Aorta (tissue), 5 donors: ENCODE results near the gene CELF2. TPM values are rescaled to one million over a fixed set of nuclear protein-coding genes. Genes with fewer than 3 reads are reported as not detected.
A peak's percentile ranks its signal among the peaks of the same experiment; 100 is the strongest.

ENCODE experiments used
- ATAC-seq: fragments of 200-7000 bp; cut with Tn5 transposase; one replicate; pipeline ENCODE4 v1.9.1; 2022; ENCODE audit warnings: moderate library complexity; ENCODE audit not compliant: low FRiP score
- DNase-seq, 2 donors: peaks; one replicate each; pipeline ENCODE4 v3.0.0-alpha.2; 2020
- H3K27ac ChIP-seq, 2 donors: one replicate each; pipeline ENCODE4 v1.5.1; 2013; ENCODE audit warnings: low read length in 2 of 2, mild to moderate bottlenecking in 2 of 2, moderate library complexity in 2 of 2, control low read depth in 1 of 2, inconsistent platforms in 1 of 2, low read depth in 1 of 2
- H3K27me3 ChIP-seq, 2 donors: one replicate each; pipeline ENCODE4 v1.6.1; 2013; ENCODE audit warnings: control low read depth in 1 of 2, low read length in 1 of 2, mild to moderate bottlenecking in 1 of 2, moderate library complexity in 1 of 2; ENCODE audit not compliant: insufficient read depth in 2 of 2, control insufficient read depth in 1 of 2
- H3K36me3 ChIP-seq, 2 donors: one replicate each; pipeline ENCODE4 v1.6.1; 2013; ENCODE audit warnings: control low read depth in 1 of 2, low read length in 1 of 2, mild to moderate bottlenecking in 1 of 2; ENCODE audit not compliant: insufficient read depth in 2 of 2, control insufficient read depth in 1 of 2
- H3K4me1 ChIP-seq, 2 donors: one replicate each; pipeline ENCODE4 v1.6.1; 2013; ENCODE audit warnings: low read length in 2 of 2, control low read depth in 1 of 2, mild to moderate bottlenecking in 1 of 2, moderate library complexity in 1 of 2; ENCODE audit not compliant: insufficient read depth in 2 of 2, control insufficient read depth in 1 of 2
- H3K4me3 ChIP-seq, 2 donors: one replicate each; pipeline ENCODE4 v1.5.1; 2013; ENCODE audit warnings: low read length in 2 of 2, control low read depth in 1 of 2, mild to moderate bottlenecking in 1 of 2
- H3K9me3 ChIP-seq: one replicate; pipeline ENCODE4 v1.6.1; 2013; ENCODE audit warnings: mild to moderate bottlenecking, low read length; ENCODE audit not compliant: control insufficient read depth
- WGBS, 2 donors: extraction: QIAGEN DNeasy Blood & Tissue Kit; methylation state at CpG; one replicate each; pipeline ENCODE4 v1.1.7; 2013; 5-methylcytosine and 5-hydroxymethylcytosine counted together
- intact Hi-C, 2 donors: fragments of 100-400 bp; cut with DNase I; formaldehyde crosslinking; loops; one replicate each; pipeline versions ENCODE4 v1.14.2 to v1.15.0; 2022
- polyA plus RNA-seq, 2 donors: library from polyadenylated mRNA; stranded (reverse); fragments of 200-250 nt; gene quantifications; one replicate each; pipeline ENCODE4 v1.2.3, GENCODE V29; 2013
- total RNA-seq, 2 donors: library from RNA; stranded (reverse); fragmentation: NEBNext Ultra II Directional; extraction: Animal tissue kit (Norgen Biotek cat#: 25700); gene quantifications; one replicate each; pipeline ENCODE4 v1.2.1, GENCODE V29; 2021
- donor health status: healthy with polysubstance abuse.
- donor health status: Bipolar disorder and iron deficiency.
- donor health status: DM: no; HTN: no; CAD: no.
- donor health status: DM: no; HTN: no; CAD: no.
- donor health status: DM: yes; HTN: yes; CAD: no.

CELF2 gene
- total and polyA plus RNA-seq, 4 donors = 10.9 to 55.4 (median 36.4) TPM

DNA sequence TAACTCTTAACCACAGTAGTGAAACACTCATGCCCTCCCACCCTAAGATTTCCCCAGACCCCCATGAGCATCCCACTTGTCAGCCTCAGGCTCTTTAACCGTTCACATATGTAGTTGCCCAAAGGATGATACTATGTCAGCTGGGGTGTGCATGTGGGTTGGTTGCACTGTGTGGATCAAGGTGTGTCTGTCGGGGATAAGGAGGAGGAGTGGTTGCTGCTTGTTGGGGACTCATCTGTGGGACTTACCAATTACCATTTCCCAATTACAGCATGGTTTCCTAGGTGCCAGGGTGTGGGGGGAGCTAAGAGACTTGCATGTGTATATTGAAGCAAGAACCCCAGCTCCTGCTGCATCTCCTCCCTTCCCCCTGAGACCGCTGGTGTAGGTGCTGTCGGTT is 48.8 kb downstream of the CELF2 start:
- ATAC-seq (no peak), DNase-seq (no peak)
- no peaks in the 10 kb centered on the region for H3K36me3 ChIP-seq
- H3K27me3 ChIP-seq = no peaks in the 10 kb centered on the region
- no peak overlapping the region for H3K27ac ChIP-seq
- no peaks in the 10 kb centered on the region for H3K9me3 ChIP-seq
- peaks cover 0 to 2% of the 10 kb centered on the region in 2 donors for H3K4me1 ChIP-seq
- intact Hi-C loops = no loop called here
- WGBS, 2 donors = 95 to 97% methylated on average over 4 of the region's 4 CpGs
- H3K4me3 ChIP-seq = no peak overlapping the region

DNA sequence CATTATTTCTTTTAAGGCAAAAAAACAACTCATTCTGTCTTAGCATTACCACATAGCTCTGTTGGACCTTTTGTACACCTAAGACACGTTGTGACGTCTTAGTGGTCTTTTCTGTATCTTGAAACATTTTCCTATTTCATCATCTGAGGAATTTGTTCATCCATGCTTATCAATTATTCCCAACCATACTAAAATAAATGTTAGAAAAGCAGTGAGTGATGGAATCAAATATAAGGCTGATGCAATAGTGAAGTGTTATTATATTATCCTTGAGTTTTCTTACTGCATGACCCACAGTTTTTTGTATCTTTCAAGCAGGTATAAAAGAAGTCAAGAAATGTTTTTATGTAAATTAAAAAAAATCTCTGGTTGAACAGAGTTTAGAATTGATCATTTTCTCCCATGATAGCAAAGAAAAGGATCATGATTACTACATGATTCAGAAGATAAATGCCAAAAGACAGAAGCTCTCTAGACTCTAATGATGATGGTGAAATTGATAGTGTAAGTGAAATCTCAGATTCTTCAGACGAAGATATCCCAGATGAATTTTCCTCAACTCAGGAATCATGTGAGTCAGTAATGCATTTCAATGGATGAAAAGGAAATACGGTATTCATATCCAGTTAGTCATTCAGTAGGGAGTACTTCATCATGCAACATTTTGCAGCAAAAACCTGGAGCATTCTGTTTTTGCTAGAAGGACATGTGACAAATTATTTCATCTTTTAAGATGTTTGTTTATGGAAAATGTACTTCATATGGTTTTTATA is 51.4 kb downstream of the CELF2 start:
- intact Hi-C loops = no loop called here
- ATAC-seq = no peak
- H3K27ac ChIP-seq = no peak overlapping the region

DNA sequence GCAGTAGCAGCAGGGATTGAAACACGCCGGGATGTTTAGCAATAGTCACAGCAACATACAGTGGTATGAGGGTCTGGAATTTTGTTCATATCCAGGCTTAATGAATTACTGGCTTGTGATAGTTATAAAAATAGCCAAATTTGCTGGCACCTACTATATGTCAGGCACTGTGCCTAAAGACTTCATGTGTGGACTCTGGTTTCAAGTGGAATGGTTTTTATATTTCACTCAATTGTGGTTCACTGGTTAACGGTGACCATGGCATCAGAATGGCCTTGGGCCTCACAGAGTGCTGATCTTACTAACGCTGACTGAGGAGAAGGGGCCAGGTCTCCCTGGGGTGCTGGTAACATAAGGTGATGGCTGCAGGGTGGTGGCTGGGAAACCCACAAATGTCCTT is 55.7 kb downstream of the CELF2 start:
- Histone ChIP-seq H3K4me1 (peaks cover 0 to 5% of the 10 kb centered on the region in 2 donors), H3K27me3 (no peaks in the 10 kb centered on the region), H3K36me3 (no peaks in the 10 kb centered on the region), H3K9me3 (no peaks in the 10 kb centered on the region), H3K4me3 (no peak overlapping the region), H3K27ac (no peak overlapping the region)
- no peak for DNase-seq
- WGBS, 2 donors = 6 to 9% methylated on average over 4 of the region's 4 CpGs
- intact Hi-C loops = no loop called here
- peak; percentile 36 for ATAC-seq

More for the DNA sequence above, 51.4 kb downstream of the CELF2 start:
- Histone ChIP-seq H3K4me3 (no peak overlapping the region), H3K9me3 (no peaks in the 10 kb centered on the region), H3K4me1 (peaks cover 0 to 5% of the 10 kb centered on the region in 2 donors), H3K36me3 (no peaks in the 10 kb centered on the region), H3K27me3 (no peaks in the 10 kb centered on the region)
- DNase-seq = no peak
- WGBS, 2 donors = 92 to 95% methylated on average over 4 of the region's 4 CpGs

DNA sequence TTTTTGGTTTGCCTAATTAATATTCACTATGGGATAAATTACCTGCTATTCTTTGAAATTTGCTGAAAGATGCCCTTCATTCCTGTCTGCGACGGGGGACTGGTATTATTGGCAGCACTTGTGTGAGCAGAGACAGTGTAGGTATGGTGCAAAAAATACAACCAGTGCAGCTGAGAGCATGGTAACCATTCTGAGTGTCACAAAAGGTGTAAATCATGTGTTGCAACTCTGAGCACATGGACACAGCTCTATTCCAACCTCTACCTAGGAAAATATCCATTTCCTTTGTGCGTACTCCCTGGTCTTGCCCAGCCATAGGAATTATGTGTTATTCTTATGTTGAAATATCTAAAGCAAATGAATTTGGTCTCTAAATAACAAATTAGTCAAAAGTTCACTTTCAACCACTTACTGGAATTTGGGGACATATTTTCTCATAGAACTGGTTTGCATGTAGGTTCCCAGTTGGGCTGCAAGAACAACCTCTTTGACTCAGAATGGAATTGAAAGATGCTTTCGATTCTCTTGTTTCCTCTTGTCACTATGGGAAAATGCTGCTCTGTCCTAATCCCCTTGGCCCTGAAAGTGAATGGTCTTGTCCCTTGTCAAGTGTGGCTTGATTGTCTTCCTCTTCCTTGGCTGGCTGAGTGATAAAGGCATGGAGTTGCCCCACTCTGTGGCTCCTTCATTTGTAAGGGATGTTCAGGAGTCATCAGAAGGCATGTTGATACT is 57.0 kb downstream of the CELF2 start:
- H3K4me1 ChIP-seq = peaks cover 0 to 5% of the 10 kb centered on the region in 2 donors
- ATAC-seq = no peak

DNA sequence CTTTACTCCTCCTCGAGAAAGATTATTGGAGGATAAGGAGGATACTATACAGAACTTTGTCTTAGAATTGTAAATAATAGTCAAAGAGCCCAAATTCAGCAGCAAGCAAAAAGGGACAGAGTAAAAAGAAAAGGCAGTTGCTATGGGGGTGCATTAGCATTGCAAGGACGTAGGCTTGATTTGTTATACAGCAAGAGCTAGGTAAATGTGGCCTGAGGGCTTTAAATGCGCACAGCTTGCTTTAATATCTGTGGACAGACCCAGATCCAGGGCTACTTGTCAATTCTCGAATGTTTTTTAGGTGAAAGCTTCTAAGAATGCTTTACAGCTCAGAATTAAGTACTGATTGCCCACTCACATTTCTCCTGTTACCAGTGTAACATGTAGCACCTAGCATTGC is 58.5 kb downstream of the CELF2 start:
- intact Hi-C loops = no loop called here
- no peak overlapping the region for H3K4me3 ChIP-seq
- WGBS, 2 donors = 79% methylated on average over 4 of the region's 4 CpGs
- peaks cover 1 to 7% of the 10 kb centered on the region in 2 donors for H3K4me1 ChIP-seq
- no peaks in the 10 kb centered on the region for H3K36me3 ChIP-seq
- no peak for ATAC-seq
- no peak for DNase-seq
- H3K9me3 ChIP-seq = no peaks in the 10 kb centered on the region
- no peak overlapping the region for H3K27ac ChIP-seq
- H3K27me3 ChIP-seq = no peaks in the 10 kb centered on the region

More for the DNA sequence above, 57.0 kb downstream of the CELF2 start:
- H3K4me3 ChIP-seq = no peak overlapping the region
- H3K36me3 ChIP-seq = no peaks in the 10 kb centered on the region
- WGBS, 2 donors = 73 to 75% methylated on average over 4 of the region's 4 CpGs
- H3K27me3 ChIP-seq = no peaks in the 10 kb centered on the region
- no peaks in the 10 kb centered on the region for H3K9me3 ChIP-seq
- no peak for DNase-seq
- intact Hi-C loops = no loop called here
- no peak overlapping the region for H3K27ac ChIP-seq

DNA sequence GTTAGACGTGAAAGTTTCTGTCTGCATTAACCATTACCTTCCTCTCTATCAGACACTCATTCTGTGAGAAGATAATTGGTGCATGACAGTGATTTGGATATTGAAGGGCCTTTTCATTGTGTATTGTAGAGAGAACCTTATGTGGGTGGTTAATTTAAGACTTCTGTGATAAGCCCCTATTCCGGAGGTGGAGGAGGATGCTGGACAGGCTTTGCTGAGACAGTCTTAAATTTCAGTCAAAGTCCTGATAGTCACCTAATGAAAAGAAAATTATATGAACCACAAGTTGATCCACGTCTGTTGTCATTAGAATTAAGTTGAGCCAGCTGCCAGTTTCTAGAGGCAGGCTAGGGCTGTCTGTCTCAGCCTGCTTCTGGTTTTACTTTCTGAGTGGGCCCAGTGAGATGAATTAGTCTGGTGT is 62.9 kb downstream of the CELF2 start:
- no peak overlapping the region for H3K27ac ChIP-seq
- intact Hi-C loops = no loop called here
- 63 to 68% methylated on average over 3 of the region's 3 CpGs for WGBS, 2 donors

DNA sequence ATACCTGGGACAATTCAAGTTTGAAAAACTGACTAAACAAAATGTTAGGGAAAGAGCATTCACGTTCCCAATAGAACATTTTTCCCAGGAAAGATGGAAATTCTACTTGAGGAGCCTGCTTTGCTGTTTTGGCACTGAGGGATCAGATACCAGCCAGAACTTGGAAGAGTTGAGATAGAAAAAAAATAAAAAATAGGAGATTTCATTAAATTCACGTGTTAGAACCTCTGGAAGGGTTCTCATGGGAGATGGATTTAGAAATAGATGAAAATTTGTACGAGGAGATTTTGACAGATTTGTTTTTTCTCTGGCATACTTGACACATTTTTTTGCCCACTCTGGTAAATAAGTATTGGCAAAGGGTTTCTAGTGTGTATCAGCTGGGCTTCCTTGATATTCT is 63.7 kb downstream of the CELF2 start:
- Histone ChIP-seq H3K27ac (no peak overlapping the region), H3K36me3 (no peaks in the 10 kb centered on the region), H3K27me3 (no peaks in the 10 kb centered on the region), H3K4me3 (no peak overlapping the region), H3K4me1 (peaks cover 3 to 4% of the 10 kb centered on the region in 2 donors), H3K9me3 (no peaks in the 10 kb centered on the region)
- ATAC-seq (peak; percentile 45), DNase-seq (no peak)
- intact Hi-C loops = no loop called here
- WGBS, 2 donors = 2 to 7% methylated on average over 3 of the region's 3 CpGs

More for the DNA sequence above, 62.9 kb downstream of the CELF2 start:
- ATAC-seq (no peak), DNase-seq (no peak)
- no peaks in the 10 kb centered on the region for H3K9me3 ChIP-seq
- H3K4me1 ChIP-seq = peaks cover 1 to 3% of the 10 kb centered on the region in 2 donors
- H3K4me3 ChIP-seq = no peak overlapping the region
- no peaks in the 10 kb centered on the region for H3K36me3 ChIP-seq
- H3K27me3 ChIP-seq = no peaks in the 10 kb centered on the region

DNA sequence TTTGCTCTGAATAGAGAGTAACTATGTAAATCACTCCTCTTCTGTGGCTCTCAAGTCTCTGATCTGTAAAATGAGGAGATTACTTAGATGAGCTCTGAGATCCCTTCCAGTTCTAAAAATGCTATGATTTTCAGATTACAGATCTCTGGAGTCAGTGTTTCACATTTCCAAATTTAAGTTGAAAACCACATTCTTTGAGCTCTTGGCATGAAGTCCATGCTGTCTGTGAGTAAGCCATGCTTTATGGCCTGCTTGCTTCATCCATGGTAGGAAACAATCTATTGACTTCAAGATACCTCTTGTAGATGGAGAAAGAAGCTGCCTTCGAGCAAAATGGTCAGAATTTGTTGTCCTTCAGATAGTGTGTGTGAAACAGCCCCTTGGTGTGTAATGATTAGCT is 64.9 kb downstream of the CELF2 start:
- WGBS, 2 donors = 30 to 57% methylated on average over 1 of the region's 1 CpG
- H3K4me3 ChIP-seq = no peak overlapping the region
- H3K9me3 ChIP-seq = no peaks in the 10 kb centered on the region
- ATAC-seq (peak; percentile 54), DNase-seq (no peak)
- no peaks in the 10 kb centered on the region for H3K27me3 ChIP-seq
- peaks cover 3 to 4% of the 10 kb centered on the region in 2 donors for H3K4me1 ChIP-seq
- intact Hi-C loops = no loop called here
- H3K27ac ChIP-seq = no peak overlapping the region
- no peaks in the 10 kb centered on the region for H3K36me3 ChIP-seq

DNA sequence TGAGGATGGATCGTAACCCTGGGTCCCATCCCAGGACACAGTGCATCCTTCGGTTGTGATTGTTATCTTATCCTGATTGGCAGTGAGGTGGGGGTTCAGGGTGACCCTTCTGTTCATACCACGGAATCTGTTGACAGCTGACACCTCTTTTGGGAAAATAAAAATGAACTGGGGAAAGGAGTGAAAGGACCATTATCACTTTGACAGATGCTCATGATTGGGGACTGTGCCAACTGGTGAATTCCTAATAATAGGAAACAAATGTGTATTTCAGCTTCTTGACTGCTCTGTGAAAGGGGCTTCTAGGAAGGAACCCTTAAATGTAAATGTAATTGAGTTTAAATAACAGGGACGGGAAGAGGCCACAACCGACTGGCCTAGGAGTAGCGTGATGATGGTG is 65.4 kb downstream of the CELF2 start:
- no peak for ATAC-seq
- DNase-seq = no peak
- Histone ChIP-seq H3K27me3 (no peaks in the 10 kb centered on the region), H3K27ac (no peak overlapping the region), H3K4me3 (no peak overlapping the region), H3K4me1 (peaks cover 3 to 4% of the 10 kb centered on the region in 2 donors), H3K36me3 (no peaks in the 10 kb centered on the region), H3K9me3 (no peaks in the 10 kb centered on the region)
- intact Hi-C loops = no loop called here
- WGBS, 2 donors = 95 to 98% methylated on average over 6 of the region's 6 CpGs
